HG03097 (cell line): ENCODE results near the gene ADCY2.

Experiments
- ATAC-seq: cut with Tn5 transposase; IDR thresholded peaks from one replicate; pipeline ENCODE4 v1.9.1; 2021; ENCODE audit not compliant: unreplicated experiment, low FRiP score

ADCY2 gene

DNA sequence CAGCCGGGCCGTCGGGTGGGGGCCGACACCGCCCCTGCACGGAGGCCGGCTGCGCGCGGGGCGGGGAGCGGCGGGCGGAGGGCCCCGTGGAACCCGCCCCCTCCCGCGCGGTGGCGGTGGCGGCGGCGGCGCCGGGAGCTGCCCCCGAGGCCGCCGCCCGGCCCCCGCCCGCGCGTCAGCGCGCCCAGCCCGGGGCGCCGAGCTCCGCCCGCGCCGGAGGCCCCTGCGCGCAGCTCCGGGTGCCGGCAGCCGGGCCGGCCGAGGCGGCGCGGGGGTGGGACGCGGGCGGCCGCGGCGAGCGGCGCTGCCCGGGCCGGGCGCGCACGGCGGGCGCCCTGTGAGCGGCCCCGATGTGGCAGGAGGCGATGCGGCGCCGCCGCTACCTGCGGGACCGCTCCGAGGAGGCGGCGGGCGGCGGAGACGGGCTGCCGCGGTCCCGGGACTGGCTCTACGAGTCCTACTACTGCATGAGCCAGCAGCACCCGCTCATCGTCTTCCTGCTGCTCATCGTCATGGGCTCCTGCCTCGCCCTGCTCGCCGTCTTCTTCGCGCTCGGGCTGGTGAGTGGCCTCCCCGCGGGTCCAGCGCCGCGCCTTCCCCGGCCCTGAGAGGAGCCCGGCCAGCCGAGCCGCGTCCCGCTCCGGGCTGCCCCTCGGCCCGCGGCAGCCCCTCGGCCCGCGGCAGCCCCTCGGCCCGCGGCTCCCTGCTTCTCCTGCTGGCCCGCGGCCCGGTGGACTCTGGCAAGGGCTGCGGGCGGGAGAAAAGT, at the start of gene ADCY2:
Gene ADCY2, plus strand, starts transcription at position 192 of the 766 bp plus-strand sequence. Its CDS starts 159 bp downstream, at position 351.
- no peak for ATAC-seq

DNA sequence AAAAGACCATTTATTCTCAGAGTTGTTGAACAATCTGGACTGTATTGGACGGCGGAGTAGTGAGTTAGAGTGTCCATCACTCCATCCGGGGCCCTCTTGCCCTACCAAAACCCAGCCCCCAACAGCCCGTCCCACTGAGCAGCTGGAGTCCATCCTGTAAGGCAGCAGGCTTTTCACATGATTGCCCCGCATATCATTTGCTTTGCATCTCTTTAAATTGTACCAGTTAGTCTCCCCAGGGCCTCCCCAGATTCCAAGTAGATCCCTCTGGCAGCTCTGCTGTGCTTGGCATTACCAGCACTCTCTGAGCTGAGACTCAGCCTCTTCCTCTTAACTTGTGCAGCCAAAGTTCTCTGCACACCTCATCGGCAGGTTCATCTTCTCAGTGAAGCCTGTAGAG, 48.6 kb upstream of the ADCY2 start:
- no peak for ATAC-seq

DNA sequence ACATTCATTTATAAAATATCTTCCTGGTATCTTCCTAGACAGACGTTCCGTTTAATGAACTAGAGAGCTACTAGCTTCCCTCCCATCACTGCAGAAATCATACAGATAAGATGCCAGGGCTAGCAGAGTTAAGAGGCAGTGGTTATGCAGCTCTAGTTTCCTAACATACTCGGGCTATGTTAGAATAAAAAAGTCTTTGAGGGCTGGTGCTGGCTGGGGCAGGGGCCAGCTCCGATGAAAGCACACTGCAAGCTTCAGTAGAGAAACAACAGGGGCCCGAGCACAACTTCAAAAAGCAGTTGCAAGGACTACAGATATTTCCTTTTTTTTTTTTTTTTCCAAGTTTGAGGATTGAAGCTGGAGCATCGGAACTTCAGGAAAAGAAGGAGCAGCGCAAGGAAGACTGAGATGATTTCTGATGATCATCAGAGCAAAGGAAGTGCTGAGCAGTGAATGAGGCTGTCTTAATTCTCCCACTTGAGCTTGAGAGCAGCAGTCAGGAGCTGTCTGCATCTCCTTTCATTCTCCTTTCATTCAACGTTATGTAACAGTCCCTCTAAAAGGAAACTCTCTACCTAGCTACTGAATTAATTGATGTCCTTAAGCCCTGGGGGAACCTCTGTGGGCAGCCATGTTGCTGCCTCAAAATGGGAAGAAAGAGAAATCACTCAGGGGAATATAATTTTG, 47.6 kb upstream of the ADCY2 start:
- no peak for ATAC-seq

DNA sequence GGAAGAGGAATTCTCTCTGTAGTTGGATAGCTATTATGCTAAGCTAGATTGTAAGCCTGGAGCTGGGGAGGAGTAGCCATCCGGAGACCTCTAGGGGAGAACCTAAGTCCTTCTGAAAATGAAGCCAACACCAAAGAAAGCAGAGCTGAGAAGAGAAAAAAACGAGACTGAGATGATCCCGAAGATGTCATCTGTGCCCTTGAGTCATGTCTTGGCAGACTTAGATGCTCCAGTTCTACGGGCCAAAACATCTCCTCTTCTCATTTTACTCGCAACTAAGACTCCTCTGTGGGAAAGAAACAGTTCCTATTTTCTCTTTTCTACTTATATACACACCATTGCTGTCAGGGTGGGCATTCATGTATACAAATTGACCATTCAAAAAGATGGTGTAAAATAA, 34.3 kb upstream of the ADCY2 start:
- no peak for ATAC-seq

DNA sequence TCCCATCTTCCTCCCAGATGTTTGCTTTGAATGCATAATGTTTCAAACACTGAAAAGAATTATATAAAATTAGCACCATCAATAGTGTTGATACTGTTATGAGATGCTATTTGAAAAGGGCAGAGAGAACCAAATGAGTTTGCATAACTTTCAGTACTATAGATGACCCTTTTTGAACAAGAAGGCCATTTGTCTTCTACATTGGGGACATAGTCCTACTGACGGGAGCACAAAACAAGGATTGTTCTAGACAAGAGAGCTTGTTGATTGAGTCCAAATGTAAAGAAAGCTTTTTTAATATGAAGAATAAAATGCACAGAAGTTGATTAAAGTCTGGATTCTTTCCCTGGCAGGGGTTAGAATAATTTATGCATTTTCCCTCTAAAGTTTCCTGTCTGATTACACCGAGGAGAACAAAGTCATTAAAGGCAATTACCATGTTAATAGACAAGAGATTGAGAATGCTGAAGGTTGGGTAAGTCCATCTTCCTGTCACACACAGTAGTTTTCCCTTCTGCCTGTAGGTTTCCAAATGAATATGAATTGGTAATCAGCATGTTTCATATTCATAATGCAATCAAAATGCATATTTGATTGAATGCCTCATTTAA, 32.8 kb upstream of the ADCY2 start:
- no peak for ATAC-seq

DNA sequence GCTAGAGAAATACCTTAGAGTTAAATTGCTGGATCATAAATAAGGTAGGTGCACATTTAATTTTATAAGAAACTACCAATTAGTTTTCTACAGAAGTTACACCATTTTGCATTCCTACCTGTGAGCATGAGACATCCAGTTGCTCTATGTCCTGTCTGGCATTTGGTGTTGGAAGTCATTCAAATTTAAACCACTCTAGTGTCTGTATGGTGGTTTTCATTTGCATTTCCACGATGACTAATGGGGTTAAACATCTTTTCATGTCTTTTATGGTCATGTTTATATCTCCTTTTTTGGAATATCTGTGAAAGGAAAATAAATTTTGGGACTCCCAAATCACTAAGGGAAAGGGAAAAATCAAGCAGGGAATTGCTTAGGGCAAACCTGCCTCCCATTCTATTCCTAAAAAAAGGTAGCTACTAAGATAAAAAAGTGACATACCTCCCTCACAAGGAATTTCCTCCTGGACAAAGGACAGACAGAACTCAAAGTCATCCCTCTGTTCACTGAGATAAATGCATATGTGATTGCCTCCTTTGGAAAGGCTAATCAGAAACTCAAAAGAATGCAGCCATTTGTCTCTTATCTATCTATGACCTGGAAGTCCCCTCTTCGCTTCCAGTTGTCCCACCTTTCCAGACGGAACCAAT, 31.6 kb upstream of the ADCY2 start:
- ATAC-seq, result no peak

DNA sequence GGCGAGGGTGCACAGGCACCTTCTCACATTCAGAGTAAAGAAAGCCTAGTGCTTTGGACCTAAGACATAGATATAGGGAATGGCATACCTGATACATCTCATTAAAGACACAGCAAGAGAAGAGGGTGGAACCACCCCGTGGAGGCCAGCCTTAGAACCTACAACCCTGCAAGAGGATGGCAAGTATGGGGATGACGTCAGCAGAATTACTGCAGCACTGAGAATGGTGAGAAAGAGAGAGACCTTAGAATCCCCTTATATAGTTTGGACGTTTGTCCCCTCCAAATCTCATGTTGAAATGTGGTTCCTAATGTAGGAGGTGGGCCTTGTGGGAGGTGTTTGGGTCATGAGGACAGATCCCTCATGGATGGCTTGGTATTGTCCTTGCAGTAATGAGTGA, 28.2 kb upstream of the ADCY2 start:
- no peak for ATAC-seq

DNA sequence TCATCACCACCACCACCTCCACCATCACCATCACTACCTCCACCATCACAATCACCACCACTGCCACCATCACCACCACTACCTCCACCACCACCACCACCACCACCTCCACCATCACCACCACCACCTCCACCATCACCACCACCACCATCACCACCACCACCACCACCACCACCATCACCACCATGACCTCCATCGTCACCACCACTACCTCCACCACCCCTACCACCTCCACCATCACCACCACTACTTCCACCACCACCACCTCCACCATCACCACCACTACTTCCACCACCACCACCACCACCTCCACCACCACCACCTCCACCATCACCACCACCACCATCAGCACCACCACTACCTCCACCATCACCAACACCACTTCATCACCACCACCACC, 23.5 kb upstream of the ADCY2 start:
- no peak for ATAC-seq

DNA sequence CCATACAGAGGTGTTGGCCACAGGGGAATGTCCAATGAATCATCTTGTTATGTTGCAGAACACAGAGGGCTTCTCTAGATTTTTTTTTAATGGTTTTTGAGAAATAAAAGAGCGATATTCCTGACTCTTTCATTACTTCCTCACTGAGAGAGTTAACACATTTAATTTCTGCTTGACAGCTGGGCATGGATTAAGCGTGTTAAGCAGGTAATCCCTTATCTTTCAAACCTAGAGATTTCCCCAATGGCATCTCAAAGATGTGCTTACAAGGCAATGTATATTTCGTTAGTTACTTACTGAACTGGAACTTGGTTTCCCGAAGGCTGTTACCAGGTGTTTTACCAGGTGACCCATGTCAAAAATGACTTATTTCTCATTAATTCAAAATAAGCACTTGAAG, 21.8 kb upstream of the ADCY2 start:
- no peak for ATAC-seq

DNA sequence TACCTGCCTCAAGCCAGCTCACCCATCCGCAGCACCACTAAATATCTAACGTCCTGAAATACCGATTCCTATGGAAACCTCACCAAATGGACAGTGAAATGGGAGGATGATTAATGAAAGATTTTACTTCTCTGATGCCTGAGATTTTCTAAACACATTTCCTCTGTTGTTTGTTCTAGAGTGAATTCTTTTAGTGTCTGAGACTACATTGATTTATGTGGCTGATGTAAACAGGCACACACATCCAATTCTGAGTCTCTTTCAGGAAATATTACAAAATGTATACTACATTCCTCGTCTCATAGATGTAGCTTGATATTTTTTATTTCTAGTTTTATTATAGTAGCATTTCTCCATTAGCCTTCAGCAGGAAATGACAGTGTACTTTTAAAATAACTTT, 20.5 kb upstream of the ADCY2 start:
- no peak for ATAC-seq

DNA sequence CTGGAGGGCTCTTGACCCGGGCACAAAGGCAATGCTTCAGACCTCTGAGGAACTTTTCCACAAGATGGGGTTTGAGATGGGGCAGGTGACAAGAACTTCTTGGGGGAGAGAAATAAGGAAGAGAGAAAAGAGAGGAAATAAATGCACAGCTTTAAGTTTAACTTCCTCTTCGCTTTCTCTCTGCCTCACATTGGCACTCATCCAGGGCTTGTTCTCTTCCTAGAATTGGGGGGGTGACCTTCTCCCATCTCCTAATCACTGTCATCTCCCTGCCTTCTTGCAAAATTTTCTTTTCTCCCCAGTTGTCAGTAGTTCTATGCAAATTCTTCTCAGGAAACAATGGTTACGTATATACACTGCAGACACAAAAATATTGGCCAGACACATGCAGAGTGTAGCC, 19.1 kb upstream of the ADCY2 start:
- ATAC-seq, result no peak

DNA sequence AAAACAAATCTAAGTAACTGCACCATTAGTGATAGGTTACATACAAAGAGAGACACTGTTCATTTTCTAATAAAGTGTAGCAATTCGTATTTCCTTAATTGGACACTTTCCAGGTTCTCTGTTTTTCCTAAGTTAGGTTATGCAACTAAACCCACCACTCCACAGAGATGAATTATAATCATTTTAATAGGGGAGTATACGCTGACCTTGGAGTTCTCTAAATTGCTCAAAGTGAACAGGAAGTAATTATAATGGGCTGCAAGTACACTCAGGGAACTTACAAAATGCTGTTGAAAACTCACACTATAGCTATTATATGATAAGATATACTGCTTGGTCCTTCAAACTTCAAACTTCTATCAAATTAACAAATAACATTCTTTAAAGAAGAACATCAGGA, 18.2 kb upstream of the ADCY2 start:
- ATAC-seq, result no peak

DNA sequence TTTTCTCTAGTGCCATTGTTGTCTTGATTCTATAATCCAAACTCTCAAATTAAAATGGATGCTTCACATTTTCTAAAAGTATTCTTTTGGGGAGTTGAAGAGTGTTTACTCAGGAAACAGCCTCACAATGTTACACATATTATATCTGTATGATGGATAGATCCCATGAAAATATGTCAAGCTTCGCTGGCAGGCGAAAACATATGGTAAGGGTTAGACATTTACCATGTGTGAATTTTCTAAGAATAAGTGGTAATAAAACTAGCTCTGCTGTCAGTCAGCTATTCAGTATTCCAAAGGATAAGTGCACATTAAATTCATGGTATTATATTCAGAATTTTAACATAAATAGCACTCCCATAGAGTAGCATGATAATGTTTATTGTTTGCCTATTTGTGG, 13.3 kb upstream of the ADCY2 start:
- no peak for ATAC-seq

DNA sequence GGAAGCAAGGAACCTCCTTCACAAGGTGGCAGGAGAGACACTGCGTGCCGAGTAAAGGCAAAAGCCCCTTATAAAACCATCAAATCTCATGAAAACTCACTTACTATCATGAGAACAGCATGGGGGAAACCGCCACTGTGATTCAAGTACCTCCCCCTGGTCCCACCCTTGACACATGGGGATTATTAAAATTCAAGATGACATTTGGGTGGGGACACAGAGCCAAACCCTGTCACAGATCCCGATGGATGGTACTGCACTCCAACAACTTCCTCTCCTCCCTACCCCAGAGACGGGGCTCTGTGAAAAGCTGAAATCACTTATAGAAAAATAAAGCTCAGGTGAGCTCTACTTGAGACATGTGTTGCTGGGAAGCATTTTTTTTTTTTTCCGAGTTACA, 10.3 kb upstream of the ADCY2 start:
- ATAC-seq, result no peak

DNA sequence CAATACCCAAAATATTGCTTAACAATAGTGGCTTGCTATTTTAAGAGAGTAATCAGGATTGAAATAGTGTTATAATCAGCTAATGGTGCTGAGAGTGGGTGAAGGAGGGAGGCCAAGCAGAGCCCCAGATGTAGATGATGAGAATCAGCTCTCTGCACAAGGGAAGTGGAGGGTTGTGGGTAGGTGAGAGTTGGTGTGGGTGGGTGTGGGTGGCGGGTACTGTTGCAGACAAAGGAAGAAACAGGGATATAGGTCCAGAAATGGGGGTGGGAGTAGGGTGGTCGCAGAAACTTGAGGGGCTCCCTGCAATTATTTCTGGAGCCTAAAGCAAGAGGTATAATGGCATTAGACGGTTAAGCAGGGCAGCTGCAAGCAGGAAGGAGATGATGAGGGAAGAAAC, 7.4 kb upstream of the ADCY2 start:
- no peak for ATAC-seq

DNA sequence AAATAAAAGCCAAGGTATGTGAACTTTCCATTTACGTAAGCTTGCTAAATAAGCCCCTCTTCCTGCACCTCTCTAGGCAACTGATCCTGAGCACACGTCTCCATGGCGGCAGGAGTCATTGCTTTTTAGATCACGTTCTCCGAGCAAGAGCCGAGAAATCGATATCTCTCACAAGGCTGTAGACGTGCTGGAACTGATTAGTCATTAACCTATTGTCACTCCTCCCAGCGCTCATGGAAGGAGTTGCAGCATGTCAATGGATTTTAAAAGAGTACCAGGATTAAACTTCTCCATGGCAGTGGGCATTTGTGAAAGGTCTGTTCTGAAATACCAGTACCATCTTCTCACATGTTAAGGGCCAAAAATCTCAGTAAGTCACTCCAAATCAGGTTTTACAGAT, 4.7 kb upstream of the ADCY2 start:
- ATAC-seq, result no peak

DNA sequence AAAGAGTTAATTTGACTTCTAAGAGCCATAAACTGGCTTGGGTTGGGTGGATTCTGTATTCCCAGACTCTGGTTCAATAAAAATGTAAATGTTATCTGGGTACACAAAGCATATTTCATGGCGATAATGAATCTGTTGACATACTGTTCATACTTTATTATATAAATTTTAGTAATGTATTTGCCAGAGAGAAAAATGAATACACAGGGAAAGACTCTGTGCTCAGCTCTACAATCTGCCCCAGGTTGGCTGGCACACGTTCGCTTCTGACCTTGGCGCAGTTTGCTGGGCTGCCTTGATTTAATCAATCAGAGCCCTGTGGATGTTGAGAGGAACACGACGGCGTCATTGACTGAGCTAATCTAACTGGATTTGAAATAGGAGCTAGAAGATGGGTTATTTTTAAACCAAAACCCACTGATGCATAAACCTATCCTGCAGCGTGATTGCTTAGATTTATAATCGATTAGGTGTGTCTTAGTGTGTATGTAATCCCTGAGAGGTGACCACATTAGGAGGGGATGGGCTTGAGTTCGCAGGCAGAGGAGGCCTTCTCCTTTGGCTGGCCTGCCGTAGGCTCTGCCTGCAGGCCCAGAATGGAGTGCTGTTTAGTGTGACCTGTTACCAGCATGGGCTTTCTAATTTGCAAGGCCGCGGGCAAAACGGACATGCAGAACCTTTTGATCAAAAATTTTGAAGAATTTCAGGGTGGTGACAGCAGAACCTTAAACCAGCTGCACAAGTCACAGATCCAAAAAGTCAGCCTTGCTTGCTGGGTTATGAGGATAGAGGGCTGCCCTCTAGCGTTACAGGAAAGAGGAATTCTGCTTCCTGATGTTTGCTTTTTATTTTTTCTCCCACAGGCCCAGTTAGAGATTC, 3.9 kb upstream of the ADCY2 start:
- ATAC-seq, result no peak

DNA sequence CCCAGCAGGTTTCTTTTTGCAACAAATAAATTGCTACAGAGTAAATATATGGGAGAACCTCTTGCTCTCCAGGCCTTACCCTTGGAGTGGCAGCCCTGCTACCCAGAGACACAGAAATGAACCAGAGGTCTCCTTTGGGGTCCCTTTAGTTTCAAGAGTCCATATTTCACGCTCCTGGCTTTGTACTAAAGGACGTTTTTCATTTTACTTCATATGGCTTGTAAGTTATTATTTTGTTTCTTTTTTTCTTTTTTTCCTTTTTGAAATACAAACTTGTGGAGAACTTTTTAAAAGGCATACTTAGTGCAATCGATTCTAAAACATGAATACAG, 3.3 kb upstream of the ADCY2 start:
- no peak for ATAC-seq

DNA sequence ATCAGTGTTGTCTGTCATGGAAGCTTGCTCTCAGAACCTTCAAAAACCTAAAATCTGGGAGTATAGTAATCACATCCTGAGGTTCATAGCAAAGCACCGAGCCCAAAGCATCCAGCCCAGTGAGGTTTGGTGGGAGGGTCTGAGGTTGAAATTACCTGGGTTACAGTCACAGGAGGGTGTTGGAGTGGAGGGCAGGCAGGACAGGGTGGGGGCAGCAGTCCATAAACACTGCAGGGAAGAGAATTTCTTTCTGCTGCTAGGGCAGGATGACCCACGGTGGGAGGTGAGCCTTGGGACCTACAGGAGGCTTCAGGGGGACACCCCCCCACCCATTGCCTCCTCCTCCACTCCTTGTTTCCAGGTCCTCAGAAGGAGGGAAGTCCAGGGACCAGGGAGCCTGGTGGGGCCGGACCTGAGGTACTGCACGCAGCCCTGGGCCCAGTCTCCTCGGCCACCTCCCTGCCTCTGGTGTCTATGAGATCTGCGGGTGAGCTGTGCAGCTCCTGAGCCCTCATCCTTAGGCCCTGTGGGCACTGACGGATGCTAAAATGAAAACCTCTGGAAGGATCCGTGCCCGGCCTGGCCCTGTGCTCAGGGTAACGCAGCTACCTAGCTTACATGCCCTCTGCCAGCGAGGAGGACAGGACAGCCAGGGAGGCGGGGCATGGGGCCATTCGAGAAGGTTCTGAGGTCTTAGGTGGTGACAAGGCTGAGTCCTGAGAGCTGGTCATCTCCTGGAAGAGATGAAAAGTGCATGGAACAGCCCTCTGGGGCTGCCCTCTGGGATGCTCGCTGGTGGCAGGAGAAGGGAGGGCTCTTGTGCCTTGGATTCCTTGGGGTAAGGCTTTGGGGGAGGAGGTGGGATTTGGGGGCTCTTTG, 1.8 kb upstream of the ADCY2 start:
- no peak for ATAC-seq
